HepG2 (cell line): ENCODE data around the gene CTNNA2. TPM values are rescaled to one million over a fixed set of nuclear protein-coding genes. Genes with fewer than 3 reads are reported as not detected.

ENCODE experiments used
- HNRNPK ChIP-seq: fragments of 200-400 bp; formaldehyde crosslinking; IDR thresholded peaks from 2 replicates; pipeline ENCODE4 v1.6.1; 2018; ENCODE audit warnings: low read length, low read depth, moderate library complexity, mild to moderate bottlenecking; ENCODE audit not compliant: poor library complexity, severe bottlenecking
- HNRNPLL ChIP-seq: fragments of 200-400 bp; formaldehyde crosslinking; IDR thresholded peaks from 2 replicates; pipeline ENCODE4 v1.6.1; 2017; ENCODE audit warnings: mild to moderate bottlenecking, low read depth, low read length; ENCODE audit not compliant: poor library complexity, severe bottlenecking
- SNAI1 ChIP-seq: sonication (generic); formaldehyde crosslinking; IDR thresholded peaks from 2 replicates; pipeline ENCODE4 v1.5.0; 2020; ENCODE audit warnings: mild to moderate bottlenecking, missing genetic modification reagents, borderline replicate concordance
- ZKSCAN1 ChIP-seq: fragments of 150-350 bp; IDR thresholded peaks from 2 replicates; pipeline ENCODE4 v1.6.1; 2014; ENCODE audit warnings: low read length
- ZMYM2 ChIP-seq: sonication (generic); formaldehyde crosslinking; IDR thresholded peaks from 2 replicates; pipeline ENCODE4 v1.8.0; 2022; ENCODE audit warnings: mild to moderate bottlenecking, missing genetic modification reagents
- ZNF430 ChIP-seq: sonication (generic); formaldehyde crosslinking; IDR thresholded peaks from 2 replicates; pipeline ENCODE4 v1.9.0; 2021; ENCODE audit warnings: mild to moderate bottlenecking, missing genetic modification reagents
- ZNF775 ChIP-seq: sonication (generic); formaldehyde crosslinking; IDR thresholded peaks from 2 replicates; pipeline ENCODE4 v1.4.0; 2020; ENCODE audit warnings: missing genetic modification reagents, mild to moderate bottlenecking, moderate library complexity, borderline replicate concordance
- polyA plus RNA-seq, 8 experiments: library from polyadenylated mRNA; depleted of rRNA in 3 of 8; stranded (reverse) in 7 of 8; unstranded in 1 of 8; fragments of >200 nt; fragmentation: Illumina TruSeq in 4 of 8; extraction: Trizol in 4 of 8; gene quantifications; 2 replicates each; pipeline versions ENCODE4 v1.2.1 to v1.2.3, GENCODE V29; 2011 to 2016; ENCODE audit warnings: low read depth in 4 of 8, missing spikeins in 1 of 8, mixed read lengths in 1 of 8; ENCODE audit not compliant: insufficient read depth in 1 of 8
- total RNA-seq, 5 experiments: library from RNA; depleted of rRNA; stranded (reverse); fragments of >200 nt; fragmentation: Illumina TruSeq; extraction: Trizol; gene quantifications; 2 replicates each; pipeline ENCODE4 v1.2.3, GENCODE V29; 2016; ENCODE audit warnings: low read depth in 1 of 5
- TF ChIP-seq, protein P1 (sequence below): sonication (generic); formaldehyde crosslinking; IDR thresholded peaks from 2 replicates; pipeline ENCODE4 v1.5.0; 2020; ENCODE audit warnings: missing genetic modification reagents, mild to moderate bottlenecking, borderline replicate concordance
- TF ChIP-seq, protein P2 (sequence below): sonication (generic); formaldehyde crosslinking; IDR thresholded peaks from 2 replicates; pipeline ENCODE4 v1.4.0; 2020; ENCODE audit warnings: missing genetic modification reagents, low read depth, mild to moderate bottlenecking, borderline replicate concordance
- TF ChIP-seq, protein P3 (sequence below): sonication (generic); formaldehyde crosslinking; IDR thresholded peaks from 2 replicates; pipeline ENCODE4 v1.5.1; 2020; ENCODE audit warnings: mild to moderate bottlenecking, missing genetic modification reagents, moderate library complexity
- TF ChIP-seq, protein P4 (sequence below): sonication (generic); formaldehyde crosslinking; IDR thresholded peaks from 2 replicates; pipeline ENCODE4 v1.5.0; 2020; ENCODE audit warnings: missing genetic modification reagents
- TF ChIP-seq, protein P5 (sequence below): IDR thresholded peaks from 2 replicates; pipeline ENCODE4 v1.6.1; 2016; ENCODE audit warnings: missing compliant biosample characterization, missing genetic modification reagents, borderline replicate concordance

CTNNA2 gene
- total and polyA plus RNA-seq, 2 of the 13 experiments (the other 11 are each of a cell fraction or from before 2014, with no cell fraction given) = not detected

DNA sequence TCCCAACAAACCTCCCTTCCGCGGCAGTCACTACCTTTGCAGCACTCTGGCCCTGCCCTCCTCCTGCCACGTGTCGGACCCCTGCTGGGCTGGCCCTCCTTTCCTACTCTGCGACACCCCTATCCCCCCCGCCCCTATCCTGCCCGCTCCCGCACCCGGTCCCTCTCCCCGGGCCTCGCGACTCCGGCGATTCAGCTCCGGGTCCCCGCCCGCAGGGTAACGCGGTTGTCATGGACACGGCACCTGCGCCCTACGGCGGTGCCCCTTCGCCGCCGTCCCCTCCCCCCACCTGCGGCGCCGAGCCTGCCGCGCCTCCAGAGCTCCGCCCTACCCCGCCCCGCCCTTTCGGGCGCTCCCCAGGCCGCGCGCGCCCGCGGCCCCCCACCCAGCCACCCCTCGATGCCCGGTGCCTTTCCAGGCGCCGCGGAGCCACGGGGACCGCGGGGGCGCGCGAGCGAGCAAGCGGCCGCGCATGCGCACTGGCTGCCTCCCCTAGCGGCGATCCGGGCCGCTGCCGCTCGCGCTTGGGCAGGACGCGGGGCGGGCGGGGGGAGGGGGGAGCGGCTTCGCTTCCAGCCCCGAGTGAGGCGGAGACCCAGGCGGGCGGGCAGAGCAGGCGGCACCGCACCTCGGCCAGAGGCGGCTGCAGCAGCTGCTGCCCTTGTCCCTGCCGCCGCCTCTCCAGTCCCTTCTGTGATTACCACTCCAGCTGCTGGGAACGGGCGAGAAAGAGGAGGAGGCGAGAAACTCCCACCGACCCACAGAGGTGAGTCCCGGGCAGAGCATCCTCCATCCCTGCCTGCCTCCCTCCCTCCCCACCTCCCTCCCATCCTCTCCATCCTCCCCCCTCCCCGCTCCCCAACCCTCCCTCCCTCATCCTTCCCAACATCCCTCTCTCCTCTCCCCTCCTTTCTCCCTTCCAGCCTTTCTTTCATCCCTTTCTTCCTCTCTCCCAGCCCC is at the start of gene CTNNA2 (continued):
- TF ChIP-seq, protein P1, sequence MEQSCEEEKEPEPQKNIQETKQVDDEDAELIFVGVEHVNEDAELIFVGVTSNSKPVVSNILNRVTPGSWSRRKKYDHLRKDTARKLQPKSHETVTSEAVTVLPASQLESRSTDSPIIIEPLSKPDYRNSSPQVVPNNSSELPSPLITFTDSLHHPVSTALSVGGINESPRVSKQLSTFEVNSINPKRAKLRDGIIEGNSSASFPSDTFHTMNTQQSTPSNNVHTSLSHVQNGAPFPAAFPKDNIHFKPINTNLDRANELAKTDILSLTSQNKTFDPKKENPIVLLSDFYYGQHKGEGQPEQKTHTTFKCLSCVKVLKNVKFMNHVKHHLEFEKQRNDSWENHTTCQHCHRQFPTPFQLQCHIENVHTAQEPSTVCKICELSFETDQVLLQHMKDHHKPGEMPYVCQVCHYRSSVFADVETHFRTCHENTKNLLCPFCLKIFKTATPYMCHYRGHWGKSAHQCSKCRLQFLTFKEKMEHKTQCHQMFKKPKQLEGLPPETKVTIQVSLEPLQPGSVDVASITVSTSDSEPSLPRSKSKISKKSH = no peak
- TF ChIP-seq ZNF430 (CRISPR knock-in tag) = no peak
- TF ChIP-seq, protein P2, sequence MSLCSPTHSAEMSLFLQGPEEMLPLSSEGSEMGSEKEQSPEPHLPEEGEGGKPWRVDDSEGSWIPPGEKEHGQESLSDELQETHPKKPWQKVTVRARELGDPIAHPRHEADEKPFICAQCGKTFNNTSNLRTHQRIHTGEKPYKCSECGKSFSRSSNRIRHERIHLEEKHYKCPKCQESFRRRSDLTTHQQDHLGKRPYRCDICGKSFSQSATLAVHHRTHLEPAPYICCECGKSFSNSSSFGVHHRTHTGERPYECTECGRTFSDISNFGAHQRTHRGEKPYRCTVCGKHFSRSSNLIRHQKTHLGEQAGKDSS = no peak
- peak; percentile 62 for TF ChIP-seq HNRNPLL
- no peak for TF ChIP-seq SNAI1 (CRISPR knock-in tag)
- TF ChIP-seq, protein P3, sequence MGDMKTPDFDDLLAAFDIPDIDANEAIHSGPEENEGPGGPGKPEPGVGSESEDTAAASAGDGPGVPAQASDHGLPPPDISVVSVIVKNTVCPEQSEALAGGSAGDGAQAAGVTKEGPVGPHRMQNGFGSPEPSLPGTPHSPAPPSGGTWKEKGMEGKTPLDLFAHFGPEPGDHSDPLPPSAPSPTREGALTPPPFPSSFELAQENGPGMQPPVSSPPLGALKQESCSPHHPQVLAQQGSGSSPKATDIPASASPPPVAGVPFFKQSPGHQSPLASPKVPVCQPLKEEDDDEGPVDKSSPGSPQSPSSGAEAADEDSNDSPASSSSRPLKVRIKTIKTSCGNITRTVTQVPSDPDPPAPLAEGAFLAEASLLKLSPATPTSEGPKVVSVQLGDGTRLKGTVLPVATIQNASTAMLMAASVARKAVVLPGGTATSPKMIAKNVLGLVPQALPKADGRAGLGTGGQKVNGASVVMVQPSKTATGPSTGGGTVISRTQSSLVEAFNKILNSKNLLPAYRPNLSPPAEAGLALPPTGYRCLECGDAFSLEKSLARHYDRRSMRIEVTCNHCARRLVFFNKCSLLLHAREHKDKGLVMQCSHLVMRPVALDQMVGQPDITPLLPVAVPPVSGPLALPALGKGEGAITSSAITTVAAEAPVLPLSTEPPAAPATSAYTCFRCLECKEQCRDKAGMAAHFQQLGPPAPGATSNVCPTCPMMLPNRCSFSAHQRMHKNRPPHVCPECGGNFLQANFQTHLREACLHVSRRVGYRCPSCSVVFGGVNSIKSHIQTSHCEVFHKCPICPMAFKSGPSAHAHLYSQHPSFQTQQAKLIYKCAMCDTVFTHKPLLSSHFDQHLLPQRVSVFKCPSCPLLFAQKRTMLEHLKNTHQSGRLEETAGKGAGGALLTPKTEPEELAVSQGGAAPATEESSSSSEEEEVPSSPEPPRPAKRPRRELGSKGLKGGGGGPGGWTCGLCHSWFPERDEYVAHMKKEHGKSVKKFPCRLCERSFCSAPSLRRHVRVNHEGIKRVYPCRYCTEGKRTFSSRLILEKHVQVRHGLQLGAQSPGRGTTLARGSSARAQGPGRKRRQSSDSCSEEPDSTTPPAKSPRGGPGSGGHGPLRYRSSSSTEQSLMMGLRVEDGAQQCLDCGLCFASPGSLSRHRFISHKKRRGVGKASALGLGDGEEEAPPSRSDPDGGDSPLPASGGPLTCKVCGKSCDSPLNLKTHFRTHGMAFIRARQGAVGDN (CRISPR knock-in tag) = peak; percentile 30; the same call in 1 of the 2 replicates
- TF ChIP-seq, protein P4, sequence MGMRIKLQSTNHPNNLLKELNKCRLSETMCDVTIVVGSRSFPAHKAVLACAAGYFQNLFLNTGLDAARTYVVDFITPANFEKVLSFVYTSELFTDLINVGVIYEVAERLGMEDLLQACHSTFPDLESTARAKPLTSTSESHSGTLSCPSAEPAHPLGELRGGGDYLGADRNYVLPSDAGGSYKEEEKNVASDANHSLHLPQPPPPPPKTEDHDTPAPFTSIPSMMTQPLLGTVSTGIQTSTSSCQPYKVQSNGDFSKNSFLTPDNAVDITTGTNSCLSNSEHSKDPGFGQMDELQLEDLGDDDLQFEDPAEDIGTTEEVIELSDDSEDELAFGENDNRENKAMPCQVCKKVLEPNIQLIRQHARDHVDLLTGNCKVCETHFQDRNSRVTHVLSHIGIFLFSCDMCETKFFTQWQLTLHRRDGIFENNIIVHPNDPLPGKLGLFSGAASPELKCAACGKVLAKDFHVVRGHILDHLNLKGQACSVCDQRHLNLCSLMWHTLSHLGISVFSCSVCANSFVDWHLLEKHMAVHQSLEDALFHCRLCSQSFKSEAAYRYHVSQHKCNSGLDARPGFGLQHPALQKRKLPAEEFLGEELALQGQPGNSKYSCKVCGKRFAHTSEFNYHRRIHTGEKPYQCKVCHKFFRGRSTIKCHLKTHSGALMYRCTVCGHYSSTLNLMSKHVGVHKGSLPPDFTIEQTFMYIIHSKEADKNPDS (CRISPR knock-in tag) = no peak
- TF ChIP-seq, protein P5, sequence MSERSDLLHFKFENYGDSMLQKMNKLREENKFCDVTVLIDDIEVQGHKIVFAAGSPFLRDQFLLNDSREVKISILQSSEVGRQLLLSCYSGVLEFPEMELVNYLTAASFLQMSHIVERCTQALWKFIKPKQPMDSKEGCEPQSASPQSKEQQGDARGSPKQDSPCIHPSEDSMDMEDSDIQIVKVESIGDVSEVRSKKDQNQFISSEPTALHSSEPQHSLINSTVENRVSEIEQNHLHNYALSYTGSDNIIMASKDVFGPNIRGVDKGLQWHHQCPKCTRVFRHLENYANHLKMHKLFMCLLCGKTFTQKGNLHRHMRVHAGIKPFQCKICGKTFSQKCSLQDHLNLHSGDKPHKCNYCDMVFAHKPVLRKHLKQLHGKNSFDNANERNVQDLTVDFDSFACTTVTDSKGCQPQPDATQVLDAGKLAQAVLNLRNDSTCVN = no peak
- TF ChIP-seq HNRNPK = peak; percentile 53
- TF ChIP-seq ZMYM2 = no peak
- TF ChIP-seq ZKSCAN1 = no peak
- TF ChIP-seq ZNF775 (CRISPR knock-in tag) = no peak
